ENCODE results near the gene OR52B6. TPM values are rescaled to one million over a fixed set of nuclear protein-coding genes. Genes with fewer than 3 reads are reported as not detected.

Gene OR52B6
- total and polyA plus RNA-seq, 10 of the 15 experiments (the other 5 are each of a cell fraction or from before 2014, with no cell fraction given), result 0.07 TPM; not detected in 9

DNA sequence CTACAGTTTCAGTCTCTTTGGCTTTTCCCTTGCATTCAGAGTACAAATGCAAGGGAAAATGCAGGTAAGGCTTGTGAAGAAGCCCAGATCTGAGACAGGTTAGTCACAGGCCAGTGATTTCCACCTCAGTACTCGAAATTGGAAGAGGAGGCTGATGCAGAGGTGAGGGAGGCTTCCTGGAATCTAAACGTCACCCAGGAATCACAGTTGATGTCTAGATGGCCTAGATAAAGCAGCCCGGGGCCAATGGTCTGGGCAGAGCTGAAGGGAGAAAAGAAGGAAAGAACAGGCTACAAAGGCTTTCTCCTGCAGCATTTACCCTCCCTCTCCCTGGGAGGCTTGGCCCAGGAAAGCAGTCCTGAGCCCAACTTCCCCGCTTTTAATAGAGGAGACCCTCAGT lies 24.2 kb downstream of the OR52B6 start (continued):
- no peak for TF ChIP-seq STAT3 (IDR thresholded peaks at IDR 0.05; ENCODE audit: low read depth, low read length)

DNA sequence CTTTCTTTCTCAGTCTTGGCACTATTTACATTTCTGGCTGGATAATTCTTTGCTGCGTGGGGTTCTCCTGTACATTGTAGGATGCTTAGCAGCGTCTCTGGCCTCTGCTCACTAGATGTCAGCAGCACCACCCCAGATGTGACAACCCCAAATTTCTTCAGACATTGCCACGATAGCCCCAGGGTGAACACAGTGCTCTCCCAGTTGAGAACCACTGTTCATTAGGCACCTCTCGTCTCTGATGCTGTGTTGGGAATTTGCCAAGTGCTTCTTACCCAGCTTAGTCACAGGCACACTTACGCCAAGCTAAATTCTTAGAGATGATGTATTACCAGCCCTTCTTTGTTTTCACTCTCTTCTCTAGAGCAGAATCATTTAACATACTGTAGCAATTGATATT lies 25.2 kb downstream of the OR52B6 start:
- Histone ChIP-seq H3K27me3 (replicated peaks in 1 of 2; ENCODE audit: control insufficient read depth in 2 of 2, insufficient read depth in 2 of 2, low read length in 1 of 2) (no peaks in the 10 kb centered on the region), H2AFZ (ENCODE audit: control insufficient read depth, low read depth, low read length) (no peak overlapping the region), H3K9ac (ENCODE audit: control insufficient read depth, insufficient read depth, low read length) (no peak overlapping the region), H3K27ac (ENCODE audit: control insufficient read depth, insufficient read depth) (no peak overlapping the region), H3K4me2 (ENCODE audit: control insufficient read depth, insufficient read depth) (no peak overlapping the region), H3K9me3 (replicated peaks; ENCODE audit: control insufficient read depth, insufficient read depth, low read length) (no peaks in the 10 kb centered on the region), H3K36me3 (ENCODE audit: control insufficient read depth in 2 of 2, insufficient read depth in 2 of 2, low read length in 1 of 2) (peaks cover 0 to 2% of the 10 kb centered on the region in 2 experiments; a peak in 1 of 4 replicates), H3K79me2 (ENCODE audit: control insufficient read depth, insufficient read depth, low read length) (no peaks in the 10 kb centered on the region), H4K20me1 (ENCODE audit: control insufficient read depth, insufficient read depth) (no peaks in the 10 kb centered on the region; the same call in 1 of the 2 replicates), H3K4me1 (ENCODE audit: control insufficient read depth, insufficient read depth, low read length) (no peaks in the 10 kb centered on the region; the same call in 1 of the 2 replicates), H3K4me3 (no peak overlapping the region)
- POLR2A ChIA-PET, result interaction anchor here (1.2 kb wide), 1 partner anchor 72 kb away, joined by 4 read pairs; no protein-coding TSS in a partner anchor
- ATAC-seq, result peak; percentile 77
- BruUV-seq (replicated peaks), result no TSS peak
- SMC1A ChIA-PET (ENCODE audit: uncharacterized antibody, unreplicated experiment), result interaction anchor here (0.9 to 2.1 kb wide), 11 partner anchors 21 to 285 kb away, joined by 3 to 14 read pairs (median 4); partner anchors contain the start of gene TRIM5
- RAD21 ChIA-PET (ENCODE audit: unreplicated experiment), result interaction anchor here (1.1 to 1.4 kb wide), 2 partner anchors 26 to 79 kb away, joined by 3 read pairs; partner anchors contain the start of gene TRIM5
- FAIRE-seq, result no peak
- 29% methylated on average over 5 of the region's 5 CpGs for WGBS (ENCODE audit: insufficient coverage, insufficient replicate concordance, low lambda C conversion rate, missing lambda C conversion rate)
- CTCF ChIA-PET, result interaction anchor here (0.8 to 1.4 kb wide), 7 partner anchors 9 to 285 kb away, joined by 3 to 6 read pairs (median 3); partner anchors contain the start of genes TRIM34, TRIM5 and TRIM6
- intact Hi-C loops (cut with micrococcal nuclease; ENCODE audit: unreplicated experiment) (no loop called here), in situ Hi-C loops (cut with MboI) (no loop called here)
- 0 out of 2 replicates have a peak, but pooled peaks have one; percentile 18 for TF ChIP-seq RAD21 (IDR thresholded peaks at IDR 0.05; ENCODE audit: insufficient read depth, low read depth, low read length)
- no peak for TF ChIP-seq POLR2A (IDR thresholded peaks at IDR 0.05; ENCODE audit: low read depth, low read length)
- TF ChIP-seq SMC3 (IDR thresholded peaks at IDR 0.05; ENCODE audit: borderline replicate concordance, low read length), result peak; percentile 38; the same call in 1 of the 2 replicates
- TF ChIP-seq, protein P1, sequence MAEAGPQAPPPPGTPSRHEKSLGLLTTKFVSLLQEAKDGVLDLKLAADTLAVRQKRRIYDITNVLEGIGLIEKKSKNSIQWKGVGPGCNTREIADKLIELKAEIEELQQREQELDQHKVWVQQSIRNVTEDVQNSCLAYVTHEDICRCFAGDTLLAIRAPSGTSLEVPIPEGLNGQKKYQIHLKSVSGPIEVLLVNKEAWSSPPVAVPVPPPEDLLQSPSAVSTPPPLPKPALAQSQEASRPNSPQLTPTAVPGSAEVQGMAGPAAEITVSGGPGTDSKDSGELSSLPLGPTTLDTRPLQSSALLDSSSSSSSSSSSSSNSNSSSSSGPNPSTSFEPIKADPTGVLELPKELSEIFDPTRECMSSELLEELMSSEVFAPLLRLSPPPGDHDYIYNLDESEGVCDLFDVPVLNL (IDR thresholded peaks at IDR 0.05; ENCODE audit: low read depth, low read length), result no peak
- TF ChIP-seq, protein P2, sequence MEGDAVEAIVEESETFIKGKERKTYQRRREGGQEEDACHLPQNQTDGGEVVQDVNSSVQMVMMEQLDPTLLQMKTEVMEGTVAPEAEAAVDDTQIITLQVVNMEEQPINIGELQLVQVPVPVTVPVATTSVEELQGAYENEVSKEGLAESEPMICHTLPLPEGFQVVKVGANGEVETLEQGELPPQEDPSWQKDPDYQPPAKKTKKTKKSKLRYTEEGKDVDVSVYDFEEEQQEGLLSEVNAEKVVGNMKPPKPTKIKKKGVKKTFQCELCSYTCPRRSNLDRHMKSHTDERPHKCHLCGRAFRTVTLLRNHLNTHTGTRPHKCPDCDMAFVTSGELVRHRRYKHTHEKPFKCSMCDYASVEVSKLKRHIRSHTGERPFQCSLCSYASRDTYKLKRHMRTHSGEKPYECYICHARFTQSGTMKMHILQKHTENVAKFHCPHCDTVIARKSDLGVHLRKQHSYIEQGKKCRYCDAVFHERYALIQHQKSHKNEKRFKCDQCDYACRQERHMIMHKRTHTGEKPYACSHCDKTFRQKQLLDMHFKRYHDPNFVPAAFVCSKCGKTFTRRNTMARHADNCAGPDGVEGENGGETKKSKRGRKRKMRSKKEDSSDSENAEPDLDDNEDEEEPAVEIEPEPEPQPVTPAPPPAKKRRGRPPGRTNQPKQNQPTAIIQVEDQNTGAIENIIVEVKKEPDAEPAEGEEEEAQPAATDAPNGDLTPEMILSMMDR (IDR thresholded peaks at IDR 0.05 in 2 of 3, conservative IDR thresholded peaks at IDR 0.05 in 1 of 3; ENCODE audit: control insufficient read depth in 2 of 3, extremely low read depth in 1 of 3, insufficient read depth in 1 of 3, low read depth in 3 of 3, low read length in 3 of 3), result peak; percentile 23 to 45 (median 32); a peak in 4 of 6 replicates
- TF ChIP-seq, protein P3, sequence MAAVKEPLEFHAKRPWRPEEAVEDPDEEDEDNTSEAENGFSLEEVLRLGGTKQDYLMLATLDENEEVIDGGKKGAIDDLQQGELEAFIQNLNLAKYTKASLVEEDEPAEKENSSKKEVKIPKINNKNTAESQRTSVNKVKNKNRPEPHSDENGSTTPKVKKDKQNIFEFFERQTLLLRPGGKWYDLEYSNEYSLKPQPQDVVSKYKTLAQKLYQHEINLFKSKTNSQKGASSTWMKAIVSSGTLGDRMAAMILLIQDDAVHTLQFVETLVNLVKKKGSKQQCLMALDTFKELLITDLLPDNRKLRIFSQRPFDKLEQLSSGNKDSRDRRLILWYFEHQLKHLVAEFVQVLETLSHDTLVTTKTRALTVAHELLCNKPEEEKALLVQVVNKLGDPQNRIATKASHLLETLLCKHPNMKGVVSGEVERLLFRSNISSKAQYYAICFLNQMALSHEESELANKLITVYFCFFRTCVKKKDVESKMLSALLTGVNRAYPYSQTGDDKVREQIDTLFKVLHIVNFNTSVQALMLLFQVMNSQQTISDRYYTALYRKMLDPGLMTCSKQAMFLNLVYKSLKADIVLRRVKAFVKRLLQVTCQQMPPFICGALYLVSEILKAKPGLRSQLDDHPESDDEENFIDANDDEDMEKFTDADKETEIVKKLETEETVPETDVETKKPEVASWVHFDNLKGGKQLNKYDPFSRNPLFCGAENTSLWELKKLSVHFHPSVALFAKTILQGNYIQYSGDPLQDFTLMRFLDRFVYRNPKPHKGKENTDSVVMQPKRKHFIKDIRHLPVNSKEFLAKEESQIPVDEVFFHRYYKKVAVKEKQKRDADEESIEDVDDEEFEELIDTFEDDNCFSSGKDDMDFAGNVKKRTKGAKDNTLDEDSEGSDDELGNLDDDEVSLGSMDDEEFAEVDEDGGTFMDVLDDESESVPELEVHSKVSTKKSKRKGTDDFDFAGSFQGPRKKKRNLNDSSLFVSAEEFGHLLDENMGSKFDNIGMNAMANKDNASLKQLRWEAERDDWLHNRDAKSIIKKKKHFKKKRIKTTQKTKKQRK (IDR thresholded peaks at IDR 0.05; ENCODE audit: low read depth, low read length), result no peak
- TF ChIP-seq SMAD1 (IDR thresholded peaks at IDR 0.05; ENCODE audit: low read depth, partially characterized antibody), result no peak
- no peak for DNase-seq (ENCODE audit: low read depth, low spot score)

Measured in GM12878 (cell line).